Osteocyte (in vitro differentiated cells): ENCODE data around the gene RABGAP1. TPM values are rescaled to one million over a fixed set of nuclear protein-coding genes. Genes with fewer than 3 reads are reported as not detected.
A peak's percentile ranks its signal among the peaks of the same experiment; 100 is the strongest.

Source experiments
- DNase-seq: peaks from one replicate; pipeline ENCODE4 v3.0.0; 2021; ENCODE audit warnings: mixed read lengths; ENCODE audit not compliant: unreplicated experiment; ENCODE audit errors: extremely low spot score
- H3K27ac Mint-ChIP-seq: one replicate; pipeline ENCODE4 v1.8.0; 2021; ENCODE audit warnings: mild to moderate bottlenecking, mixed read lengths; ENCODE audit not compliant: unreplicated experiment
- H3K27me3 Mint-ChIP-seq: one replicate; pipeline ENCODE4 v1.8.0; 2021; ENCODE audit warnings: mixed read lengths; ENCODE audit not compliant: unreplicated experiment
- H3K36me3 Mint-ChIP-seq: one replicate; pipeline ENCODE4 v1.8.0; 2021; ENCODE audit warnings: mixed read lengths; ENCODE audit not compliant: unreplicated experiment
- H3K4me1 Mint-ChIP-seq: one replicate; pipeline ENCODE4 v1.8.0; 2021; ENCODE audit warnings: mixed read lengths; ENCODE audit not compliant: unreplicated experiment
- H3K4me3 Mint-ChIP-seq: one replicate; pipeline ENCODE4 v1.8.0; 2021; ENCODE audit warnings: mild to moderate bottlenecking, moderate library complexity, mixed read lengths; ENCODE audit not compliant: unreplicated experiment
- H3K9me3 Mint-ChIP-seq: one replicate; pipeline ENCODE4 v1.8.0; 2021; ENCODE audit warnings: mixed read lengths; ENCODE audit not compliant: unreplicated experiment
- CTCF ChIP-seq: fragments of 200-600 bp; sonication (generic); IDR thresholded peaks from 2 replicates; pipeline ENCODE4 v1.5.0; 2021; ENCODE audit warnings: antibody characterized with exemption, mild to moderate bottlenecking, moderate library complexity
- total RNA-seq: library from RNA; stranded (reverse); gene quantifications from 2 replicates; pipeline ENCODE4 v1.2.1, GENCODE V29; 2021

The RABGAP1 gene
- total RNA-seq, 1 donor from 2014 or later = 88.4 TPM

GRCh38 chr9:123102375-123103113, 161.7 kb downstream of the RABGAP1 start:
- H3K4me3 Mint-ChIP-seq = no peak overlapping the region
- no peak for DNase-seq
- peaks cover 9% of the 10 kb centered on the region for H3K4me1 Mint-ChIP-seq
- peaks cover 70% of the 10 kb centered on the region for H3K36me3 Mint-ChIP-seq
- H3K9me3 Mint-ChIP-seq = no peaks in the 10 kb centered on the region
- H3K27ac Mint-ChIP-seq = peak overlapping the region; percentile 37
- TF ChIP-seq CTCF = peak; percentile 52
- no peaks in the 10 kb centered on the region for H3K27me3 Mint-ChIP-seq

- no peak overlapping the region for H3K4me3 Mint-ChIP-seq
- no peaks in the 10 kb centered on the region for H3K27me3 Mint-ChIP-seq
- H3K9me3 Mint-ChIP-seq = no peaks in the 10 kb centered on the region
- no peak for DNase-seq
- peaks cover 71% of the 10 kb centered on the region for H3K36me3 Mint-ChIP-seq
- no peak overlapping the region for H3K27ac Mint-ChIP-seq
- H3K4me1 Mint-ChIP-seq = peaks cover 9% of the 10 kb centered on the region
- no peak for TF ChIP-seq CTCF
These were observed 164.0 kb downstream of the RABGAP1 start for GRCh38 chr9:123104807-123105206.

GRCh38 chr9:123105490-123105889, 164.7 kb downstream of the RABGAP1 start:
- no peak for DNase-seq
- H3K27me3 Mint-ChIP-seq = no peaks in the 10 kb centered on the region
- H3K27ac Mint-ChIP-seq = no peak overlapping the region
- H3K4me1 Mint-ChIP-seq = peaks cover 9% of the 10 kb centered on the region
- H3K4me3 Mint-ChIP-seq = no peak overlapping the region
- H3K36me3 Mint-ChIP-seq = peaks cover 67% of the 10 kb centered on the region
- TF ChIP-seq CTCF = no peak
- no peaks in the 10 kb centered on the region for H3K9me3 Mint-ChIP-seq

- H3K9me3 Mint-ChIP-seq = no peaks in the 10 kb centered on the region
- H3K27ac Mint-ChIP-seq = no peak overlapping the region
- peaks cover 50% of the 10 kb centered on the region for H3K36me3 Mint-ChIP-seq
- no peak for TF ChIP-seq CTCF
- H3K4me3 Mint-ChIP-seq = no peak overlapping the region
- no peaks in the 10 kb centered on the region for H3K4me1 Mint-ChIP-seq
- H3K27me3 Mint-ChIP-seq = no peaks in the 10 kb centered on the region
- no peak for DNase-seq
These were observed 166.9 kb downstream of the RABGAP1 start for GRCh38 chr9:123107639-123108285.

- H3K36me3 Mint-ChIP-seq = peaks cover 45% of the 10 kb centered on the region
- no peak overlapping the region for H3K27ac Mint-ChIP-seq
- H3K4me3 Mint-ChIP-seq = no peak overlapping the region
- no peaks in the 10 kb centered on the region for H3K4me1 Mint-ChIP-seq
- H3K27me3 Mint-ChIP-seq = no peaks in the 10 kb centered on the region
- no peak for TF ChIP-seq CTCF
- H3K9me3 Mint-ChIP-seq = no peaks in the 10 kb centered on the region
- DNase-seq = no peak
These were observed 168.2 kb downstream of the RABGAP1 start for GRCh38 chr9:123108976-123109375.
